Activated effector memory CD4-positive, alpha-beta T cell treated with anti-CD3 and anti-CD28 coated beads, Interleukin-2, amount 50 U/mL, for 16 hours (primary cell): Measurements from ENCODE around the gene SETD3.

Experiments used
- DNase-seq: peaks from one replicate; pipeline ENCODE4 v3.0.0-alpha.2; 2020

SETD3 gene

DNA sequence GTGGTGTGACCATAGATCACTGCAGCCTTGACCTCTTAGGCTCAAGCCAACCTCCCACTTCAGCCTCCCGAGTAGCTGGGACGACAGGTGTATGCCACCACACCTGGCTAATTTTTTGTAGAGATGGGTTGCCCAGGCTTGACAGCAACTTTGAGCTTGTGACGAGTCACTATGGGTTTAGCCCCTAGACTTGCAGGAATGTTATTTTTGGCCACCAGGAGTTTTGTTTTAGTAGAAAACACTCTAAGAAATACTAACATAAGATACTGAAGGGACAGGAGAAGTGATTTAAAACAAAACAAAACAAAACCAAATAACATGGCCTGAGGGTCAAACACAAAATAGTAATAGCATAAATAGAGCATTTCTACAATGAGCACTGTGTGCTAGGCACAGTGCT, 26.4 kb downstream of the SETD3 start:
- DNase-seq, result no peak

DNA sequence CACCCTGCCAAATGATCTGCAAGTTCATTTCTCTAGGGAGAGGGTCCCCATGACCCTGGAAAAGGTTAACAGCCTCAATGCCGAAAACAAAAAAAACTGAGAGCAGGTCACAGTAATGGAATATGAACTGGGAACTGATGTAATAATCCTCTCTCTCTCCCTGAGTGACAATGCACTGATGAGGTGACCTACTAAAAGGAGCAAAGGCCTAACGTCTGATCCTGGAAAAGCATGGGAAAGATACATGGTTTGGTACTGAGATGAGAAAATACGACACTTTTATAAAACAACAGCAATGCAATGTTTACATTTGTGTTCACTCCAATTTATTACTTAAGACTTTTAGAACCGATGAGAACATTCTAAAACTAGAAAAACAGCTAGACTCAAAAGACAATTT, 27.7 kb downstream of the SETD3 start:
- DNase-seq, result no peak

DNA sequence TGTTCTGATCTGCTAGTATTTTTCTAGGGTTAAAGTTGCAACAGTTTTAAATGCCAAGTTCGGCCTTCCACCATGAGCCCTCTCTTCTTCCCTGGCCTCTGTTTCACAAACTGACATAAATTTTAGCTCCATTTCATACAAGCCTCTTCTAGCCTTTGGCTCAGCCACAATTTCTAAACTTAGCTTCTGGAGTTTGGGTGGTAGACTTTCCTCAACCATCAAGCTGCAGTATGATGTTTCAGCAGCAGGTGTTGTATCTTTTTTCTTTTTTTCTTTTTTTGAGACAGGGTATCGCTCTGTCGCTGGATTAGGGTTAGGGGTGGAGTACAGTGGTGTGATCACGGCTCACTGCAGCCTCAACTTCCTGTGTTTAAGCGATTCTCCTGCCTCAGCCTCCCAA, 29.4 kb downstream of the SETD3 start:
- DNase-seq, result no peak

DNA sequence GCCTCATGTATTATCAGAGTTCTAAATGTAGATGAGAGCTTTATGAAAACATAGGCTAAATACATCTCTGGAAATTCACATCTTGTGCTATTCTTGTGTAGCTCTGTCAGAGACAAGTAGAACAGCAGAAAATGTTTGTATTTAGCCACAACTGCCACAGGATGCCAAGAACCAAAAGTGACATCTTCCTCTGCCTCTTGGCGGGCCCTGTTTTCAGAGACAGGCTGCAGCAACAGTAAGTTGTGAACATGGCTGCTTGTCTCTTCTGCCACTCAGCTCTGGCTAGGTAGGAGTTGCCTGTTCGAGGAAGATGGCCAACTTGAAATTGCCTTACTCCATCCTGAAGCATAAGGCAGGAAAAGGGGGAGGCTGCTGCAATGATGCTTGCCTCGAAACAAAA, 30.4 kb downstream of the SETD3 start:
- DNase-seq, result no peak

DNA sequence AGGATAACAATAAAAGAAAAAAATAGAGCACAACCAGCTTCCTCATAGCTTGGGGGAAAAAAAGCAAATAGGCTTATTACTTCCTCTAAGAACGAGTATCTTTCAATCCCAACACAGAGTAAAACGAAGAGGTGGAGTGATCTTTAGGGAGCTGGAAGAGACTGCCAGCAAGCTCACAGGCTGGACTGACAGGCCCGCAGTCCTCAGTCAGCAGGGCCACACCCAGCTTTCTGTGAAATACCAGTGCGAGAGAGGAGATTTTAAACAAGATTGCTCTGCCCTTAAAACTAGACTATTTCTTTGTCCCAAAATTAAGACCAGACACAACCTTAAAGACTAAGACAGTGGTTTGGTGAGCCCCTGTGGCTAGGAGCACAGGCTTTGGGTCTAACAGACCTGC, 32.9 kb downstream of the SETD3 start:
- no peak for DNase-seq

DNA sequence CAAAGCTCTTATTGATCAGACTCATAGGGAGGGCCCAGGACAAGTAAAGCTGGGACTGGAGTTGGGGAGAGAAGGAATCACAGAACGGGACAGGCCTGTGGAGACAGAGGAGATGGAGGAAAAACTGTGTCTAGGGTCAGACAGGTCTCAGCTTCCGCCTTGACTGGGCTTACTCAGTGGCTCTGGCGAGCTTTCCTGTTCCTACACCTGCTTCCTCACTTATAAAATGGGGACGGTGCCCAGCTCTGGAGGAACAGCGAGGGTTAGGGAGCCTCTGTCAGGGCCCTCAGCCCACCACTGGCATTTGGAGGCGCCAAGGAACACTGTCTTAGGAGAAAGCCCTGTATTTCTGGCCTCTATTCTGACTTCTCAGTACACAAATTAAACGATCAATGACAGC, 34.7 kb downstream of the SETD3 start:
- DNase-seq, result no peak

DNA sequence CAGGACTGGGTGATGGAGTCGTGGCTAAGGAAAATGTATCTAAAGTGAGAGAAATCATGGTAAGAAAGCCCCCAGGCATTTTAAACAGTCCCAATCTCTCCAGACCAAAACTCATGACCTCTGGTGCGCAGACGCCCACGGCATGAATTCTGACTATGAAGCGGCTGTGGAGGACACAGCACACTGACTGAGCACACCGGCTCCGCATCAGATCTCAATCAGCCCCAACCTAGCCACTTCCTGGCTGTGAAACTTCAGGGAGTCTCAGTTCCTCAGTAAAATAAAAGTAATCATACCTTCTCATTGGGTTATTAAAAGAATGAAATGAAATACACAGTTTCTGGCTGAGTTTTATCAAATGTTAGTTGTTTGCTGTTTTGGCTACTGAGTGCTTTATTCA, 38.7 kb downstream of the SETD3 start:
- DNase-seq, result no peak

DNA sequence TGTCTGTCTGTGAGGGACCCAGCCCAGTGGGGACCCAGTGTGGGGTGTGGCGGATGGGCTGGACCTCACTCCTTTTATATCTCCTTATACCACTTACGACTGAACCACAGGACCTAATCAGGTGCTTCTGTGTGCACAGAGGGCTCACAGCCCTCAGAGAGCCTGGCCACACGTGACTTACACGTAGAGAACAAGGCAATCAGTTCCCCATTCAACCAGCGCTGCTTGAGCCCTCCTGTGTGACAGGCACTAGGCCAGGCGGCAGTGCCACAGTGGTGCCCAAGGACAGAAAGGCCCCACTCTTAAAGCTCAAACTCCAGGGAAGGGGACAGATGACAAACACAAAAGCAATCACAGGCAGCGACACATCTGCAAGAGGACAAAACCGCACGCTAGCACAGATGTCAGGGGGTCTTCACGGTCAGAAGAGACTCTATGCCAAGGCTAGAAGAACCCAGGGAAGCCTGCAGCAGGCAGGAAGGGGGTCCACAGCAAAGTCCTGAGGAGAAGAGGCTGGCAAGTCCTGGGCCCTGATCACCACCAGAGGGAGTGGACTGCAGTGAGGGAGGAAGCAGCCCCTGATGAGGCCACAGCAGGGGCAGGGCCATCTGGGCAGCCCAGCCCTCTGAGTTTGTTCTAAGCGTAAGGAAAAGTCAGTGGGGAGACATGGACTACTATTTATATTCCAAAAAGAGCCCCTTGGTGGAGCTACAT, 39.3 kb downstream of the SETD3 start:
- no peak for DNase-seq

DNA sequence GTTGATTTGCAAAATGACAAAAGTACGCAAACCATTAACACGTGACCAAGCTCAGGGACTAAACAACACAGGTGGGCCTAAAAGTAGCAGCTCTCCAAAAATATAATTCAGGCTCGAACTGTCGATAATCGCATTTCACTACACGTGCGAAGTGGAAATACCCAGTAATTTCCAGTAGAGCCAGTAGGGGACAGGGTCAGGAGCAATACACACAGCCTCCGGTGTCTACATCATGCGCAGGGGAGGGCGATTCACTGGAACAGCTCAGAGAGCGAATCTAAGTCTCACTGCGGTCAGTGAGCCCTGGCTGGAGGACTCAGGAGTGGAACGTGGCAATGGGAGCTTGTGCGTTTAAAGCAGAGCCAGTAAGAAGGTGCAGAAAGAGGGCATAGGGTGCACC, 40.4 kb downstream of the SETD3 start:
- DNase-seq, result no peak

DNA sequence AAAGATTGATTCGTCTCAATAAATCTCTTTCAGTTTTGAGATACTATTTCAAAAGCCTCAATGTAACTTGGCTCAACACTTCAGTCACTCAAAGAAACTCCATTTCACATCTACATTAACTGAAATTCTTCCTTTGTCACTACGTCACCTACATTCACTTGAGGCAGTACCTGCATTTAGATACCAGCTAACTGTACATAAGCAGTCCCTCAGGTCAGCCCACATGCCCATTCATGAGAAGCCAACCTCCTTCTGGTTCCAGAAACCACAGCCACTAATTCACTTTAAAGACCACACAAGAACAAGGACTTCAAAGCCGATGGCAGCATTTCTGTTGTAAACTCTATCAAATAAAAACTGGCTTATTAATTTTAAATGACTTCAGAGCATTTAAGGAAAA, 43.0 kb downstream of the SETD3 start:
- DNase-seq, result no peak

DNA sequence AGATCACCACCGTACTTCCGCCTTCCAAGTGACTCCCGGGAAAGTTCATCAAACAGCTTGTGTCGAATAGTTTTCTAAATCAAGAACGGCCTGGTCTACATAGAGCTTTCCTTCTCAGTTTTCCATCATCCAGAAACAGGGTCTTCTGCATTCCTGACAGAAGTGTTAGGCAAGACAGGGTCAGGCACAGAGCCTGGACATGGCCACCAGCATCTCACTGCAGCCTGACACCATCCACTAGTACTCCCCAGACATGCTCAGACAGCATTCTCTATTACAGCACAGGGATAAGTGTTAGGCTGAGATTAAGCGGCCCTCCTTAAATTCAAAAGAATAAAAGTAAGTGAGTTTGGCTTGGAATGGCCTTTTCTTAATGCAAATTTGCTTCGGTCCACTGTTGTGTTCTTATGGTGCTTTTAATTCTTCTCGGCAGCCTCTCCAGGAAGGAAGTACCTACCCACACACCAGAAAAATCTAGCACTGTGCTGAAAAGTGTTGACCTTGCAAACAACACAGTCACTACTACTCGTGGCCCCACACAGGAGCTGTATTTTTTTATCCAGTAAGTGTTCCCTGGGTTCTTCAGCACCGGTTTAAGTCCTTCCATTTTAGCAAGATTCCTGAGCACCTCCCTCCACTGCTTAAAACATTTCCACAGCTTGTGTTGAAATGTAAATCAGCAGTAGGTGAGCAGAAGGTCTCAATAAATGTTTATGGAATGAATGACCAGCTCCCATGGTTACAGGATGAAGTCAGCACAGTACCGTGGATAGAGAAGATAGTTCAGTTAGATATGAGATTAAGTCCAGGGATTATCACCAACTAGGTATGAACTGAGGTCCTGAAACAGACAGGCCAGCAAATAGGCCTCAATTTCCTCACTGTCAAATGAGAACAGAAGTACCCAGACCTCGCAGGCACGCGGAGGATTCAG, 44.1 kb downstream of the SETD3 start:
- no peak for DNase-seq

DNA sequence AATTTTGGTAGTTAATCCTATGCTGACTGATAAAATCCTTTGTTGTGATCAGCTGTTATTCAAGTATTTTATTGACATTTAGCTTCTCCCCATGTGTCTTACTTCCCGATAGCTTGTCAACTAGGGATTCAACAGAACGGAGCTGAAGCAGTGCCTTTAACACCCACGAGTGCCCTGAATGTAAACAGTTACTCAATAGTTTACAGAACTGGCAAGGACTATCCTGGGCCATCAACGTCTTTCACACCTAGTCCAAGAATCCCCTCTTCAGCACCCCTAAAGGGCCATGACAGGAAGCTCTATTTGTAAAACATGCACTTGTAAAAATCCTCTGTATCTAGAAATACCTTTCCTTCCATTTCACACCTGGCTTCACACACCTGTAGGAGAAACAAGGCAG, 45.3 kb downstream of the SETD3 start:
- DNase-seq, result no peak

DNA sequence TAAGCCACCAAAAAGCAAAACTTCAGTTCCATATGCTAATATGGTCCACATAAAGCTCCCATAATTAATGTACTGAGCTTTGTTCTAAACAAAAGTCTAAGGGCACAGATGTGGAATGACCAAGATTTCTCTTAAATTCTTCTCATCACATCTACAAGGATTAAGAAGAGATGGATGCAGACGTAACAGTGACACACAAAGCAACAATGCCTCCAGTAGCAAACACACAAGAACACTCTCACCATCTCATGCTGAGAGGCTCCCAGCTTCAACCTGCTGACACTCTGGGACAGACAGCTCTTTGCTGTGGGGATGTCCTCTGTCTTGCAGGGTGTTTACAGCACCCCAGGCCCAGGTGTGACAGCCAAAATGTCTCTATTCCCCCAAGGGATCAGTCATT, 48.2 kb downstream of the SETD3 start:
- DNase-seq, result no peak

DNA sequence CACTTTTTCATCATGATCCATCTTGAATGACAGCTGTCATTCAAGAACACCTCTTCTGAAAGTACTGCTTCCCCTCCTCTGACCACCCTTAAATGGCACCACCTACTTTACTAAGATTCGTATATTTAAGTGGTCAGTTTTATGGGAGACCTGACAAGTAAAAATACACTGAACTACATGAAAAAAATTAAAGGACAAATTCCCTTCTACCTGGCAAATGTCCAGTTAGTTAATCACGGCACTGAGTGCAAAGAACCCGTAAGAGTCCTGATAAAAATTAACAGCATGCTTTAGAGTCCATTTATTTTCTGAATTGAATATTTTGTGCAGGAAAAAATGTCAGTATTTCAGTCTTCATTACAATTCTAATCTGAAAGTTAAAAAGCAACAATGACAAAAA, 48.7 kb downstream of the SETD3 start:
- no peak for DNase-seq

DNA sequence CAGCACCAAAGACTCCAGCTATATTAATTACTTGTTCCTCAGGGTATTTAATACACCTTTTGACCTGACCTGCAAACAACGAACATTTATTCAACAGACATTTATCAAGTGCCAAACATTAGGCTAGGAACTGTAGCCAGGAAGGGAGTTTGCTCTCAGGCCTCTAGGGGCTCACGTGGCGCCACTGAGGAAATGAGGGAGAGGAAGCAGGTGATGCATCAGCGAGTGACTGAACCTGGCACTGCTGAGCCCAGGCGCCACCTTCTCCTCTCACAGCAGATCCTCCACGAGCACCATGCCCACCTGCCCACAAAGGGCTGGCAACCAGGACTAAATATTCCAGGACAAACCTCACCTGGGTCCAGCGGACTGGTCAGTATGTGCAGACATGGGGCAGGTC, 50.2 kb downstream of the SETD3 start:
- peak; percentile 75 for DNase-seq

DNA sequence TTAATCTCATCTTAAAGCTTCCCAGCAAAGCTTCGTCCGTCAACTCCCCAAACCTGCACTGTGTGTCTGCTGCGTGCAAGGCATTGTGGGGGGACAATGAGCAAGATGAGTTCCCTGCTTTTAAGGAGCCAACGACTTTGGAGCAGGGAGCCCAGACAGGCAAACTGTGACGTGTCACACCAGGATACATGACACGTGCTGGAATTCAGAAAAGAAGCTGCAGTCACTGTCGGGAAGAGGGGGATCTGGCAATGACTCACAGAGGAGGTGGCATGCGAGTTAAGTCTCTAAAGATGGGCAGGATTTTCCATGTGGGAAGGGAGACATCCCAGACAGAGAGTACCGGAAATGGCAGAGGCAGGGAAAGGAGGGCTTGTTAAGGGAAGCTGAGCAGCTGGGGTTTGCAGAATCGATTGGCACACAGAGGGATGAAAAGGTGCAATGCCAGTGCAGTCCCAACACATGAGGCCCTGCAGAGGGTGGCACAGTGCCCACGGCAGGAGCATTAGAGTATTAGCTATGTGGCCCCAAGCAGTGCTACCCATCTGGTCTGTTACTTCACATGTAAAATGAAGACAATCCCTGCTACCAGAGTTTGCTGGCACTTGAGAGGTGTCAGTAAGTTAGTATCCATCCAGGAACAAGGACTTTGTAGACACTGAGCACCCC, 52.9 kb downstream of the SETD3 start:
- no peak for DNase-seq

DNA sequence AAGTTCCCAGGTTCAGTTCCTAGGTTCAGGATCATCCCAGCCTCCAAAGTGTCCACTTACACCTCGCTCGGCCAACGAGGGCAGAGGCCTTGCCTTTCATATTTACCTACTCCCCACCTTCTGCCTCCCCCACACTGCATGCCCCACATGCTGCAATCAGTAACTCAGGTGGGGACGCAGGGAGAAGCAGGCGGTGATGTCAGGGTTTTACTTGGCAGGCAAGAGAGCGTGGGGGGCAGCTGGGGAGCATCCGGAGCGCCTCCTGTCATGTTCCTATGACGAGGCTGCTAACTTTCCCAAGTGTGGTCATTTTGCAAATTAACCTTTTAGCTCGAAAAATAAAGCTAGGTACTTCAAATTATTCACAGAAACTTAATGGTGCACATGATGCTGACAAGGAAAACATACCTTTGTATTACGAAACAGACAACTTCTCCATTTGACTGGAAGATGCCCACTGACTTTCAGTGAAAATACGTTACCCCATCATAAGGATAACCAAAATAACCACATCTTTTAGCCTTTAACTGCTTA, 53.8 kb downstream of the SETD3 start:
- DNase-seq, result no peak

DNA sequence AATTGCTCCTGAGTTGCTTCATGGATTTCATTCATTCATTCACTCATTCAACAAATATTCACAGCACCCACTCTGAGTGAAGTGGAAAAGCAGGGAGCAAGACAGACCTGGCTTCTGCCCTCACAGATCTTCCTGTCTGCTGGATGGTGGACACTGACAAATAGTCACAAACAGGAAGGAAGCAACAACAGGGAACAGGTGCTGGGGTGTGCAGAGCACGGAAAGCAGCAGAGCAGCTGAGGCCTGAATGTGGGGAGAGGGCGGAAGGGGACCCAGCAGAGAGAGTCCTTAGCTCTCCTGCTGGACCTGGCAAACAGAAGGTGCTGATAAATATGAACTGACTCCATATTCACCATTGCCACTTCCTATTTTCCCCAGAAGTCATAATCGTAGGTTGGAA, 54.4 kb downstream of the SETD3 start:
- DNase-seq, result no peak

DNA sequence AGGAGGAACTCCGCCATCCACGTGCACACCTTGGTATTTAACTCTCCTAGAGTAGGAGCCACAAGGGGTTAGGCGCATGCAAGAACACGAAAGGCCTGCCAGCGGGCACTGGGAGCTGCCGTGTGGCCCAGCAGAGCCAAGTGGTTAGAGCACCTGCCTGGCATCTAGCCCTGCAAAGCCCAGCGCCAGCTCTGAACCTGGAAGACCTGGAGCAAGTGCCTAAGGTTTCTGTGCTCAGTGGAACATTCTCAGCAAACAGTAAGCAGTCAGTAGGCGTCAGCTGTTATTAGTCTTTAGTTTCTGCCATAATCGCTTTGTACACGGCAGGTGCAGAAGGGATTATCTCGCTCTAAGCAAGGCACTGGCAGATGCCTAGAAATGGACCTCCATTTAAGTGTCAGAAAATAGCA, 55.4 kb downstream of the SETD3 start:
- DNase-seq, result no peak

DNA sequence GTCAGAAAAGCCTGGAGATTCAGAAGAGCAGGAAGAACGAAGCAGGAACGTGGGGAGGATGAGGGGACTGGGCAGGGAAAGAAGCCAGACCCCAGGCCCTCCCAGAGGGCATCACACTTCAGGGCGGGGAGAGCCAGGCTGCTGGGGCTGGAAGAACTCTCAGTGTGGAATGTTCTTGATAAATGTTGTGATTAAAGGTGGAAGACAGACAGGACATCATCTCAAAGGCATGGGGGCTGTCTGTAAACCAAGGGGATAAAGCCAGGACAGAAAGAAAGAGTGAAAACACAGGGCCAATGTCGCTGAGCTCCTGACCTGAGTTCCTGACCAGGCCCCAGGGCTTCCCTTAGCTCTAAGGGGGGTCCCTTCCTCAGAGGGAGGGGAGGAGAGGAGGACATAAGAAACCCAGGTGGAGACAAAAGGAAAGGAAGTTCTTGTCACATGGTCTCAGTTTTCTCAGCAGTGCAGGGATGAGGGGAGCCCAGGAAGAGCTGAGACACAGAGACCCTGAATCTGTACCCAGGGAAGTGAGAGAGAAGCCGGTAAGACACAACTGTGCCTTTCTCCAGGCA, 56.3 kb downstream of the SETD3 start:
- no peak for DNase-seq

DNA sequence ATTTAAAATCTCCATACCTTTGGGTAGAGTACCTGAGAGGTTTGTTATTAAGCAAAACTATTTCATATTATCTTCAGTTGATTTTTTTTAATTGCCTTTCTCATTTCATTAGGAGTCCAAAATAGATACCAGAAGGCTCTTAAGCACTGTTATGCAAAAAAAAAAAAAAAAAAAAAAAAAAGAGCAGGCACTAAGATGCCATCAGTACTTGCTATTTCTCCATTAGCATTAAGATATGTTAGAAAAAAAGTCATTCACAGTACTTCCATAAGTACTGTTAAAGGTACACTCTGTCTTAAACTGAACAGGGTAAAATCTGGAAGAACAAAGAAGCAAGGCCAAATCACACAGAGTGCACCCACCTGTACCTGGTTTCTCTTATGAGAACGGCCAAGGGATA, 57.2 kb downstream of the SETD3 start:
- no peak for DNase-seq

DNA sequence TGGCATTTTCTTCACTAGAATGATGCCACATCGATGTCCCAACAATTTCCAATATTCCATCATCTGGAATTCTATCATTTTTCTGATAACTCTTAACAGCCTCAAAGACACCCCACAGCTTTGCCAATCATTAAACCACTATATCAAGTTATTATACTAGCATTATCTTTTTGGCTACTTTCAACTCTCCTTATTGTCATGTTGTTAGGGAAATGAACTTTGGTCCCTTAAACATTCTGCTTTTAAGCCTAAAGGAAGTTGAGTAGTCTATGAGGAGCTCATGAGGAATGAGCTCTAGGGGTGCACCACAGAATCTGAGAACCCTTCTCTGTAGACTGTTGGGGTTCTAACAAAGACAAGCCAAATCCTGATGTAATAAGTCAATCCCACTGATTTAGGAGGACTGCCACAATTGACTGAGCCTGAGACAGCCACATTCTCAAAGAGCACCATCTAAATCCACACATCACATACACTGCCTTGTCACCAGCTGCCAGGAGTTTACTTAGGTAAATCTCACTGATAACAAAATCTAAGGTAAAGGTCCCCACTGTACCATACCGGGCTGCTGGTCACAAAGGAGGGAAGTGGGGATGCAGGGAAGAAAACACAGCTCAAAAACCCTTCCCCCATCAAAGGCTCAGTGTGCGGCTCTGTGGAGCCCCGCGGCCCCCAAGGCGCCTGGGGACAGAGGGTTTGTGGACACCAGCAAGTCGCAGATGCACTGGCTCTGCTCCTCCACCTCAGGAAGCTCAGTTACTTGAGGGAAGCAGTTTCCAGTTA, 58.2 kb downstream of the SETD3 start:
- DNase-seq, result no peak
